Upper lobe of left lung (tissue), 4 donors: ENCODE data around the gene GGT6.

Source experiments
- EP300 ChIP-seq, 4 donors: sonication (generic); formaldehyde crosslinking; IDR thresholded peaks; one replicate each; pipeline ENCODE4 v1.5.1; 2017; ENCODE audit warnings: antibody characterized with exemption in 4 of 4, control low read depth in 2 of 4
- POLR2A ChIP-seq, 4 donors: fragments of 450-650 bp; IDR thresholded peaks; one replicate each; pipeline ENCODE4 v1.5.1; 2016 to 2017; ENCODE audit warnings: antibody characterized with exemption in 4 of 4, mild to moderate bottlenecking in 2 of 4
- POLR2AphosphoS5 ChIP-seq, 2 donors: sonication (generic); formaldehyde crosslinking; IDR thresholded peaks; one replicate each; pipeline ENCODE4 v1.5.1; 2017; ENCODE audit warnings: antibody characterized with exemption in 2 of 2
- TF ChIP-seq, protein P1 (sequence below), 6 experiments: fragments of 450-650 bp in 4 of 6; fragments of 200-600 bp in 2 of 6; sonication (generic) in 2 of 6; IDR thresholded peaks; one replicate each; pipeline ENCODE4 v1.5.1; 2016 to 2019; ENCODE audit warnings: antibody characterized with exemption in 6 of 6

- TF ChIP-seq POLR2A (IDR thresholded peaks at IDR 0.05) (no peak), POLR2AphosphoS5 (IDR thresholded peaks at IDR 0.05) (no peak), EP300 (IDR thresholded peaks at IDR 0.05) (no peak)
- TF ChIP-seq, protein P1, sequence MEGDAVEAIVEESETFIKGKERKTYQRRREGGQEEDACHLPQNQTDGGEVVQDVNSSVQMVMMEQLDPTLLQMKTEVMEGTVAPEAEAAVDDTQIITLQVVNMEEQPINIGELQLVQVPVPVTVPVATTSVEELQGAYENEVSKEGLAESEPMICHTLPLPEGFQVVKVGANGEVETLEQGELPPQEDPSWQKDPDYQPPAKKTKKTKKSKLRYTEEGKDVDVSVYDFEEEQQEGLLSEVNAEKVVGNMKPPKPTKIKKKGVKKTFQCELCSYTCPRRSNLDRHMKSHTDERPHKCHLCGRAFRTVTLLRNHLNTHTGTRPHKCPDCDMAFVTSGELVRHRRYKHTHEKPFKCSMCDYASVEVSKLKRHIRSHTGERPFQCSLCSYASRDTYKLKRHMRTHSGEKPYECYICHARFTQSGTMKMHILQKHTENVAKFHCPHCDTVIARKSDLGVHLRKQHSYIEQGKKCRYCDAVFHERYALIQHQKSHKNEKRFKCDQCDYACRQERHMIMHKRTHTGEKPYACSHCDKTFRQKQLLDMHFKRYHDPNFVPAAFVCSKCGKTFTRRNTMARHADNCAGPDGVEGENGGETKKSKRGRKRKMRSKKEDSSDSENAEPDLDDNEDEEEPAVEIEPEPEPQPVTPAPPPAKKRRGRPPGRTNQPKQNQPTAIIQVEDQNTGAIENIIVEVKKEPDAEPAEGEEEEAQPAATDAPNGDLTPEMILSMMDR (IDR thresholded peaks at IDR 0.05): no peak
Observed at GRCh38 chr17:4600563-4600962, 40.2 kb upstream of the GGT6 start.
